ENCODE data around the gene MYH15. TPM values are rescaled to one million over a fixed set of nuclear protein-coding genes. Genes with fewer than 3 reads are reported as not detected.

The MYH15 gene
- total RNA-seq, 2 donors from 2014 or later = 0.07 to 0.15 TPM

- Histone ChIP-seq H3K36me3 (ENCODE audit: control insufficient read depth, insufficient read depth, low read length) (no peaks in the 10 kb centered on the region), H3K27me3 (ENCODE audit: control insufficient read depth, insufficient read depth, low read length, poor library complexity, severe bottlenecking) (no peaks in the 10 kb centered on the region), H3K4me3 (ENCODE audit: low read length) (no peak overlapping the region), H3K4me1 (ENCODE audit: control insufficient read depth, insufficient read depth, low read length) (no peaks in the 10 kb centered on the region), H3K9me3 (ENCODE audit: control insufficient read depth, low read length) (no peaks in the 10 kb centered on the region), H3K9ac (ENCODE audit: extremely low read depth, low read length, poor library complexity, severe bottlenecking) (no peak overlapping the region), H3K27ac (ENCODE audit: low read depth, low read length) (no peak overlapping the region)
- no peaks in the 10 kb centered on the region for H3K9me3 Mint-ChIP-seq
- H3K4me1 Mint-ChIP-seq = no peaks in the 10 kb centered on the region
- no peak for DNase-seq
- H3K27ac Mint-ChIP-seq = no peak overlapping the region
- H3K4me3 Mint-ChIP-seq = no peak overlapping the region
- H3K36me3 Mint-ChIP-seq (ENCODE audit: low read depth) = no peaks in the 10 kb centered on the region
- TF ChIP-seq, protein P1, sequence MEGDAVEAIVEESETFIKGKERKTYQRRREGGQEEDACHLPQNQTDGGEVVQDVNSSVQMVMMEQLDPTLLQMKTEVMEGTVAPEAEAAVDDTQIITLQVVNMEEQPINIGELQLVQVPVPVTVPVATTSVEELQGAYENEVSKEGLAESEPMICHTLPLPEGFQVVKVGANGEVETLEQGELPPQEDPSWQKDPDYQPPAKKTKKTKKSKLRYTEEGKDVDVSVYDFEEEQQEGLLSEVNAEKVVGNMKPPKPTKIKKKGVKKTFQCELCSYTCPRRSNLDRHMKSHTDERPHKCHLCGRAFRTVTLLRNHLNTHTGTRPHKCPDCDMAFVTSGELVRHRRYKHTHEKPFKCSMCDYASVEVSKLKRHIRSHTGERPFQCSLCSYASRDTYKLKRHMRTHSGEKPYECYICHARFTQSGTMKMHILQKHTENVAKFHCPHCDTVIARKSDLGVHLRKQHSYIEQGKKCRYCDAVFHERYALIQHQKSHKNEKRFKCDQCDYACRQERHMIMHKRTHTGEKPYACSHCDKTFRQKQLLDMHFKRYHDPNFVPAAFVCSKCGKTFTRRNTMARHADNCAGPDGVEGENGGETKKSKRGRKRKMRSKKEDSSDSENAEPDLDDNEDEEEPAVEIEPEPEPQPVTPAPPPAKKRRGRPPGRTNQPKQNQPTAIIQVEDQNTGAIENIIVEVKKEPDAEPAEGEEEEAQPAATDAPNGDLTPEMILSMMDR (conservative IDR thresholded peaks at IDR 0.05) = no peak
- H3K27me3 Mint-ChIP-seq (ENCODE audit: insufficient read depth) = no peaks in the 10 kb centered on the region
Observed at GRCh38 chr3:108338901-108339545, 171.4 kb downstream of the MYH15 start.

DNA sequence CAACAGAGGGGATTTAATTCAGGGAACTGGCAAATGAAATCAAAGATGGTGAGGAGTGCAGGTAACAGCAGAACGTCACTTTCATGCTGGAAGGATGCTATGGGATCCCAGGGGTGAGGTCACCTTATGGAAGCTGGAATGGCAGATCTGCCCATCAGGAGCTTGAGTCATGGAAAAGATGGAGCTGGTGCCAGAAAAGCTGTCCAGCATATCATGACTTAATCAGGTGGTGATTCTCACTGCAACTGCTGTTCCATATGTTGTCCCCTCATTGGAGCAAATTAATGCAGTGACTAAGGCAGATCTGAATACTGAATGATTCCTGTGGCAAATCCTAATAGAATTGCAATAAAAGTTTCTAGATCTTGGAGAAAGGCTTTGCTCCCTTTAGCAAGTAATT, 175.7 kb downstream of the MYH15 start:
- H3K4me1 Mint-ChIP-seq = no peaks in the 10 kb centered on the region
- Histone ChIP-seq H3K4me3 (ENCODE audit: low read length) (no peak overlapping the region), H3K27me3 (ENCODE audit: control insufficient read depth, insufficient read depth, low read length, poor library complexity, severe bottlenecking) (no peaks in the 10 kb centered on the region), H3K9ac (ENCODE audit: extremely low read depth, low read length, poor library complexity, severe bottlenecking) (no peak overlapping the region), H3K27ac (ENCODE audit: low read depth, low read length) (no peak overlapping the region), H3K36me3 (ENCODE audit: control insufficient read depth, insufficient read depth, low read length) (no peaks in the 10 kb centered on the region), H3K9me3 (ENCODE audit: control insufficient read depth, low read length) (no peaks in the 10 kb centered on the region), H3K4me1 (ENCODE audit: control insufficient read depth, insufficient read depth, low read length) (no peaks in the 10 kb centered on the region)
- H3K36me3 Mint-ChIP-seq (ENCODE audit: low read depth) = no peaks in the 10 kb centered on the region
- no peaks in the 10 kb centered on the region for H3K27me3 Mint-ChIP-seq (ENCODE audit: insufficient read depth)
- H3K9me3 Mint-ChIP-seq = no peaks in the 10 kb centered on the region
- H3K27ac Mint-ChIP-seq = no peak overlapping the region
- 67 to 84% methylated on average over 1 of the region's 1 CpG for WGBS, 2 experiments (ENCODE audit: insufficient coverage in 1 of 2, insufficient read length in 1 of 2)
- TF ChIP-seq, protein P1 (conservative IDR thresholded peaks at IDR 0.05) = no peak
- no peak for DNase-seq
- no peak overlapping the region for H3K4me3 Mint-ChIP-seq

GRCh38 chr3:108333961-108334360, 176.4 kb downstream of the MYH15 start:
- Histone ChIP-seq H3K4me1 (ENCODE audit: control insufficient read depth, insufficient read depth, low read length) (no peaks in the 10 kb centered on the region), H3K4me3 (ENCODE audit: low read length) (no peak overlapping the region), H3K36me3 (ENCODE audit: control insufficient read depth, insufficient read depth, low read length) (no peaks in the 10 kb centered on the region), H3K27me3 (ENCODE audit: control insufficient read depth, insufficient read depth, low read length, poor library complexity, severe bottlenecking) (no peaks in the 10 kb centered on the region), H3K9ac (ENCODE audit: extremely low read depth, low read length, poor library complexity, severe bottlenecking) (no peak overlapping the region), H3K9me3 (ENCODE audit: control insufficient read depth, low read length) (no peaks in the 10 kb centered on the region), H3K27ac (ENCODE audit: low read depth, low read length) (no peak overlapping the region)
- Mint-ChIP-seq H3K9me3 (no peaks in the 10 kb centered on the region), H3K27ac (no peak overlapping the region), H3K4me3 (no peak overlapping the region), H3K27me3 (ENCODE audit: insufficient read depth) (no peaks in the 10 kb centered on the region), H3K4me1 (no peaks in the 10 kb centered on the region), H3K36me3 (ENCODE audit: low read depth) (no peaks in the 10 kb centered on the region)
- WGBS, 2 experiments (ENCODE audit: insufficient coverage in 1 of 2, insufficient read length in 1 of 2) = 90% methylated on average over 1 of the region's 1 CpG; no CpG with 5 or more reads in 1 of the 2 experiments
- no peak for DNase-seq
- TF ChIP-seq, protein P1 (conservative IDR thresholded peaks at IDR 0.05) = no peak
